ENCODE results near the gene VPS13D.

VPS13D gene

DNA sequence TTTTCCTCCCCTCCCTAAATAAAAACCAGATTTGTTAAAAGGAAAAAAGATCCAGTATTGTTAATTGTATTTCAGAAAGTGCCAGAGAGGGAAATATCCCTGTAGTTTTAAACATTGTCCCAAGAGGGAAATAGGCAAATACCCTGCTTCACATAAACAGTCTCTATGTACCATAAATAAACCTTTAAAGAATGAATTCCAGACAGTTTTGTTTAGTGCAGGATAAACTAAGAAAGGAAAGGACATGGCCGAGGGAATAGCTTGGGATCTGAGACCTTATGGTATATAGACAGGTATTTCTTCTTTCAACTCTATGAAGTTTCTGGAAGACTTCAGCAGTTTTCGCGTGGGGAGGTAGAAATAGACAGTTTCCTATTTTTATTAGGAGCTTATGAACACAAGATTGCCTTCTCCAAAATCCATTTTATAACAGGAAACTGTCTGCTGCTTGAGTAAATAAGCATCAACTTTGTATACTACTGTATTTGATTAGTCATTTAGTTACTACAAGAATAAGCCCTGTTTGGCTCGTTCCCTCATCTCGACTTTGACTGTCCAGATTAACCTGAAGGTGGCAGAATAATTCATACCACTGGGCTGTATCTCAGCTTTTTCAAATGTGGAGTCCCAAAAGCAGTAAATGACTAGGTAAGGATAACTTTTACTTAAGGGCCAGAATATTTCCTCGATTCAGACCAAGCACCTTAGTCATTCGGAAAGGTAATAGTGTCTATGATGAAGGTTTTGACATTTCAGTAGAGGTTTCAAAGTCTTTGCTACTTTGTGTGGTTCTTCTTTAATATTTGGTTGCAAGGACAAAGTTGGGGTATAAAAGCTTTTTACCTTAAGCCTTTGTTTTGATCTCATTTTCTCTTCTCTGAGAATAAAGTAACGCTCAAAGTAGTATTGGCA, 177.5 kb downstream of the VPS13D start:
- DNase-seq, result no peak

DNA sequence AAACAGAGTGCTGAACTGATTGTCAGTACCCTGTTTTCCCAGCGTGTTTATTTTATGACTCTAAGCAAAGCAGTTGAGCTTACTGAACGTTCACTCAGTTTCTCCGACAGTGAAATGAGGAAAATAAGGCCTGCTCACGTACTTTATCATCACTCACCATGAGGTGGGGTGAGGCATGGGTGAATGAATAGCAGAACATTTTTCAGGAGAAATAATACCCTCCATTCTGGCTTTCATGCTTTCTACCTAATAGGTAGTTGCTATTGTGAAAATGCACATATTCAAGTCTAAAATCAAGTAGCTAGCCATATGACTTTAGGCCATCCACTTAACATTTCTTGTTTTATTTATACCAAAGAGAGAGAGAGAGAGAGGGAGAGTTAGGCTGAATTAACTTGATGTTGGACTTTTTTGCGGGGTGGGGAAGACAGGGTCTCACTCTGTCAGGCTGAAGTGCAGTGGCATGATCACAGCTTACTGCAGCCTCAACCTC, 178.2 kb downstream of the VPS13D start:
- no peak for DNase-seq

DNA sequence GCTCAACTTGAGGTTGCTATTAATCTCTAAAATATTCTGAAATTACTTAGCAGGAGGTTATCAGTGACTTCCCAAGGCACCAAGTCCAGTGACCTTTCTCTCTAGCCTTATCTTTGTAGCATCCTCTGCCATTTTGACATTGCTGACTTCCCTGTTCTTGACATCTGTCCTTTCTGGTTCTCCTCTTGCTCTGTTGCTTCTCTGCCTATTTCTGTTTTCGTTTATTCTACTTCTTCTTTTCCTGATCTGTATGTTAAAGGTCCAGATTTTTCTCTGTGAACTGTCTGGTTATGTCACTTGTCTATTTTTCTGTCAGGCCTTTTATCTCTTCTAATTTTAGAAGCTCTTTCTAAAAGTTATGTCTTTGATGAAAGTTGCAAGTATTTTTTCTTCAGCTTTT, 178.8 kb downstream of the VPS13D start:
- DNase-seq, result no peak

DNA sequence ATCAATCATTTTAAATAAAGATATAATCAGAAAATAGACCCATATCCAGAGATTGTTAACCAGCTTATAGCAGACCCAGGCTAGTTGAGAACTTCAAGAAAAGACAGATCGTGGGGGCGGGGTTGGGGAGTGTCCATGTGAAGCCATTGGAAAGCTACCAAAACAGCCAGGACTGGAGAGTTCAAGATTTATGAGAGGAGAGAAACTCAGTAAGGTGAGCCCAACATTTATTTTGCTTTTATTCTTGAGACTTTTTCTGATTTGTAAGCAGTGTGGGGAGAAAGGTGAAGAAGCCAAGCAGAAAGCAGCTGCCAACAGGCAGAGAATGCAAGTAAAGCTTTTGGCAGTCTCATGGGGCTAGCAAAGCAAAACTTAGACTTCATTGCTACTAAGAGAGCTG, 179.9 kb downstream of the VPS13D start:
- no peak for DNase-seq

DNA sequence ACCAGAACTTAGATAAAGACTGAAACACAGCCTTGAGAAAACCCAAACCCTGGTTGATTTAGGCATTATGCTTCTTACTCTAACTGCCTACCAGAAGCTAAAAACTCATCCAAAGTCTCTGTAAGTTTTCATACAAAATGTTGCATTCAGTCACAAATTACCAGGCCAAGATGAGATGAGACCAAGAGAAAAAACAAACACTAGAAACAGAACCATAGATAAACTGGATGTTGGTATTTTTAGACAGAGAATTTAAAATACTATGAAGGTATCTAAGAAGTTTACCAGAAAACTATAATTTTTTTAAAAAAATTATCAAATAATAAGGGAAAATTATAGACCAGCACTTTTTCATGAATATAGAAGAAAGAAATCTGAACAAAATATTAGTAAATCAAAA, 180.5 kb downstream of the VPS13D start:
- DNase-seq, result no peak

DNA sequence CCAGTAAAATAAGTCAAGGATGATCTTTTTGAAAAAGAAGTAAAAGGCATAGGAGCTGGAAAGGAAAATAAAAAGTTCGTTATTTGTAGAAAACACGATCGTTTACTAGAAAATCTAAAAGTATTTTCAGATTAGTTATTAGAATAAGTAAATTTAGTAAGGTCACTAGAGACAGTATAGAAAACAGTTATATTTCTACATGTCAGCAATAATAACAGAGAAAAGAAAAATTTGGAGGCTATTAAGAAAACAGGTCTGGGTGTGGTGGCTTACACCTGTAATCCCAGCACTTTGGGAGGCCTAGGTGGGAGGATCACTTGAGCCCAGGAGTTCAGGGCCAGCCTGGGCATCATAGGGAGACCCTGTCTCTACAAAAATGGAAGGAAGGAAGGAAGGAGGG, 181.3 kb downstream of the VPS13D start:
- DNase-seq, result no peak

DNA sequence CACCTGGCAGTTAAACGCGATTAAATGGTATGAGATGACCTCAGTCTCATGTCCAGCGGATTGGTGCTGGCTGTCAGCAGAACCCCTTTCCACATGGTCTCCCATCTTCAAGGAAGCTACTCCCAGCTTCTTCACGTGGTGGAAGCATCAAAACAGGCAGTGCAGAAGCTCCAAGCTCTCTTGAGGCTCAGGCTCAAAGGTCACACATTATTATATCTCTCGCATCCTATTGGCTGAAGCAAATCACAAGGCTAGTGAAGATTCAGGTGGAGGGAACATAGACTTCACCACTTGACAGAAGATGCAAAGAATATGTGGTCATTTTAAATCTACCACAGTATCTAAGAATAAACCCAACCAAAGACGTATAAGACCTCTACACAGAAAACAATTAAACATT, 181.9 kb downstream of the VPS13D start:
- DNase-seq, result no peak

DNA sequence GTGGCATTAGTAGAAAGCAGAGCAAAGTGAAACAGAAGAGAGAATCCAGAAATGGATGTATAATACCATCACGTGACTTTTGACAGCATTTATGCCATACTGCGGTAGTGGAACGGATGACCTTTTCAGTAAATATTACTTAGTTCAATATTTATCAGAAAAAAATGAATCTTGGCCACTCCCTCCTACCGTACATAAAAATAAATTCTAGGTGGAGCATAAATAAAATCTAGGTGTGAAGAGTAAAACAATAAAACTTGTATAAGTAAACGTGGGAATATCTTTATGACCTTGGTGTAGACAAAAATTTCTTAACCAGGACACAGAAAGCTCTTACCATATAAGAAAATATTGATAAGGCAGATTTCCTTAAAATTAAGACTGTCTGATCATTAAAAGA, 182.6 kb downstream of the VPS13D start:
- DNase-seq, result no peak

DNA sequence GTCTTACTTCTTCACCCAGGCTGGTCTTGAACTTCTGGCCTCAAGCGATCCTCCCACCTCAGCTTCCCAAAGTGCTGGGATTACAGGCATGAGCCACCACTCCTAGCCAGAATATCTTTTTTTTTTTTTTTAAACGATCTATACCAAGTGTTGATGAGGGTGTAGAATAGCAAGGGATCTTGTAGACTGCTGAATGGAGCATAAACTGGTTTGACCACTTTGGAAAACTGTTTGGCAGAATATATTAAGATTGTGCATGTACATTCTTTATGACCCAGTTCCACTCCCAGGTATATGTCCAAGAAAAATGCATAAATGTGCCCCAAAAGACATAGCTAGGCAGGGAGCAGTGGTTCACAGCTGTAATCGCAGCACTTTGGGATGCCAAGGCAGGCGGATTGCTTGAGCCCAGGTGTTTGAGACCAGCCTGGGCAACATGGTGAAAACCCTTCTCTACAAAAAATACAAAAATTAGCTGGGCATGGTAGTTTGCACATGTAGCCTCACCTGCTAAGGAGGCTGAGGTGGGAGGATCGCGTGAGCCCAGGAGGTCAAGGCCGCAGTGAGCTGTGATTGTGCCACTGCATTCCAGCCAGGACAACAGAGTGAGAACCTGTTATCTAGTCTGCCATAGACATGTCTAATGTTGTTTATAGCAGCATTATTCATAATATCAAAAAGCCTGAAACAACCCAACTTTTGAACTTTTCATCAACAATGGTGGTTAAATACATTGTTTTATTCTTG, 184.0 kb downstream of the VPS13D start:
- no peak for DNase-seq

DNA sequence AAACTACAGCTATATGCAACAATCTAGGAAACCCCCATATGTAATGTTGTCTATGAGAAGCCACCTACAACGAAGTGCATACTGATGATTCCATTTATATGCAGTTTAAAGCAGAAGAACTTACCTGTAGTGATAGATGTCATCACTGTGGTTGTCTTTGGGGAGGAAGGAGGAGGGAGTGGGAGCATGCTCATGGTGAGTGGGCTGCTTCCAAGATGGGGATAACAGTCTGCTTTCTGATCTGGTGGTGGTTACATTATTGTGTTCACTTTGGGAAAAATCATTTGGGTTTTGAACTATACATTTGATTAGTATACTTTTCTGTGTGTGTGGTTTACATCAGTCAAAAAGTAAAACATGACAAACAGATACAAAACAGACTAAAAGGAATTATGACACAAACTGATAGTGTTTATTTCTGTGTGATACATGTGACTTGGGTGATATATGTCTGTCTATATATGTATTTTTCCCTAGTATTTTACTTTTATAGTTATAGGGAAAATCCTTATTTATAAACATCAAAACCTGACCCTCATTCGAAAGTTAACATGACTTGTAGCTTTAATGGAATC, 184.7 kb downstream of the VPS13D start:
- no peak for DNase-seq

DNA sequence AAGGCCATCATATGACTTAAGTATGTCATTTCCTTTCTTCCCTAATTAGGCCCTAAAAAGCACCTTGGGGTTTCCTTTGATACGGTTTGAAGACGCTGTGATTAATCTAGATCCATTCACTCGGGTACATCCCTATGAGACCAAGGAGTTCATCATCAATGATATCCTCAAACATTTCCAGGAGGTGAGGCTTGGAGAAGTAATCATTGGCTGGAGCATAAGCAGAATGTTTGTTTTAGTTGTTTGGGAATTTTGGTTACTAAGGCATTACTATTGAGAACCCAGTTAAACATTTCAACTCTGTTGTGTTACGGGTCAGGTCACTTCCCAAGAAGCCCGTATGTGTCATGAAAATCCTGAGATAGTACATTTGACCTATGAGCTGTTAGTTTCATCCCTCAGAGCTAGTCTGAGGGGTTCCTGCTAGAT, 185.2 kb downstream of the VPS13D start:
- no peak for DNase-seq

DNA sequence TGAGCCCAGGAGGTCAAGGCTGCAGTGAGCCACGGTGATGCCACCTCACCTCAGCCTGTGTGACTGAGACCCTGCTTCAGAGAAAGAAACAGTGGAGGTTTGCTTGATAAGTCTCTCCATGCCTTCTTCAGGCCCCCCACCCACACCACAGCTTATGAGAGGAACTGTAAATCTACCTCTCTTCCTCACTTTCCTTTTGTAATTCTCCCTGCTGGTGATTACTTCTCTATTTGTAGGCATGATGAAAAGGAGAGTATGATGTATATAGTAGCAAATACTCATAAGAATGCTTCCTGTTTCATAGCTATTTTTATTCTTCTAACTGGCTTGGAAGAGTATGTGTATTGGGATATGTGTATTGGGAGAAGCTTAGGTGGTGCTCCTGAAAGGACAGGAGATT, 186.3 kb downstream of the VPS13D start:
- no peak for DNase-seq

DNA sequence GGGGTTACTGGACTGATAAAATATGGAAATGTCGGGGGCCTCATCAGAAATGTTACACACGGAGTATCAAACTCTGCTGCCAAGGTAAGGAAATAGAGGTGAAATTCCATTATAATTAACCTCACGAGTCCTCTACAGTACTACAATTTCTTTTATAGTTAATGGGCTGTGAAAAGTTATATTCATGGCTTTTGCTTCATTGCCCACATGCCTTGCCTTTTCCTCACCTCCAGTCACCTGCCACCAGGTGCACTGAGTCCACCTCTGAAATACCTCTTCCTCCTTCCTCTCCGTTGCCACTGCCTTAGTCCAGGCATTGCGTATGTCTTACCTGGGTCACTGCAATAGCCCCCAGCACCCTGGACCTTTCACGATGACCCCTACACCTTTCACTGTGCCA, 186.9 kb downstream of the VPS13D start:
- no peak for DNase-seq

DNA sequence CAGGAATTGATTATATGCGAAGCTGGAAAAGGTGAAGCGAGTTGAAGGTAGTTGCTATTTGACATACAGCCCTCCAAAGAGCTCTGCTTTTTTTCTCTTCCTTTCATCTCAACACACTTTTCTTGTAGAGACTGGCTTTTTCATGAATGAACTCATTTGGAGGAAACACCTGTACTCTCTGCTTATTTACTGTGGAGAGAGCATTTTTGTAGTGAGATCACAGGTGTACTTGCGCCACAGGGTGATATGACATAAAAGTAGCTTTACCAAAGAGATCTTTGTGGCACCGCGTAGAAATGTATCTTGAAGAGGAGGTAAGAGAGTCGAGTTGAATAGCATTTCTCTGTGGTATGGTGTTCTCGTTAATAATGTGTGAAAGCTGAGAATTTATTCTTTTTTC, 187.6 kb downstream of the VPS13D start:
- DNase-seq, result no peak

DNA sequence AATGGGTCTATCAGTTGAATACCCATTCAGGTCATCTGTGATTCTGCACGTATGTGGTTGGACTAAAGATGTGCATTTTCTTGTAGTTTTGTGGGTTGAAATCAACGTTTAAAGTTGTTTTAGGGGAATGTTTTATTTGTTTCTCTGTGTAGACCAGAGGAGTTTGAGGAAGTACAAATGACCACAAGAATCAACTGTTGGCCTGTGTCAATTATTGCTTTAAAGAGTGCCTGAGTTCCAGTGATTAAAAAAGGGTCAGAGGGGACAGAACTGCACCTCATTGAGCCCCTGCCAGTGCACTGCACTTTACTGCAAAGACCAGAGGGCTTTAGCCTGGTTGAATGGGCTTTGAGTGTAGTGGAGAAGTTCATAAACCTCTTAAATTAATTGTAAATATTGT, 190.3 kb downstream of the VPS13D start:
- no peak for DNase-seq

DNA sequence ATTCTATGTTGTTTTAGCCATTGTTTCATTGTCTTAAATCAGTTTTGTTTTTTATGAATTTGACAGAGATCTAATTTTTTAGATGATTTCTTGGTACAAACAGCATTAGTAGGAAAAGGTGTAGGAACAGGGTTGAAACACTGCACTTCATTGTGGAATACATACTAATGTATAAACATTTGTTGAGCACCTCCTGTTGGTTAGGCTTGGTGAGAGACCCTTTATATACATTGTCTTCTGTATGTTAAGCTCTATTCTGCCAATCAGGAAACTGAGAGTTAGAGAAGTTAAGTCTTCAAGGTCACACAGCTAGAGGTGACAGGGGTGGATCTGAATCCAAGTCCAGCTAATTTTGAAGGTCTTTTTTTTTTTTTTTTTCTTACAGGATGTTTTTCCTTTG, 192.7 kb downstream of the VPS13D start:
- no peak for DNase-seq

DNA sequence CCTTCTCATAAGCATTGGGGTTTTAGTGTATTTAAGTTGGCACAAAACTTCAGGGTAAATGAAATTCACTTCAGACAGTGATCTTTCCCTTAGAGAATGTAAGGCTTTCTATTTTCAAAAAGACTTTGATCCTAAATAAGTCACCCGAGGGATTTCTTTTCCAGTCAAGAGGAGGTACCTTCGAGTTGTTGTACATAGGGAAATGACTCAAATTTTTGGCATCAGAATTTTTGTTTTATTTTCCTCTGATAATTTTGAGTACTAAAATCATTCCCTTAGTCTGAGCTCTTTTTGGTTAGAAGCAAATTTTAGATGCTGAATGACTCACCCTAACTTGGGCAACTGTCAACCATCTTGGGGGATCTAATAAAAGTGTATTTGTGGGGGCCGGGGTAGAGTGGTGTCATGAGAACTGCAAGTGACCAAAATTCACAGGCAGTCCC, 194.3 kb downstream of the VPS13D start:
- DNase-seq, result no peak

DNA sequence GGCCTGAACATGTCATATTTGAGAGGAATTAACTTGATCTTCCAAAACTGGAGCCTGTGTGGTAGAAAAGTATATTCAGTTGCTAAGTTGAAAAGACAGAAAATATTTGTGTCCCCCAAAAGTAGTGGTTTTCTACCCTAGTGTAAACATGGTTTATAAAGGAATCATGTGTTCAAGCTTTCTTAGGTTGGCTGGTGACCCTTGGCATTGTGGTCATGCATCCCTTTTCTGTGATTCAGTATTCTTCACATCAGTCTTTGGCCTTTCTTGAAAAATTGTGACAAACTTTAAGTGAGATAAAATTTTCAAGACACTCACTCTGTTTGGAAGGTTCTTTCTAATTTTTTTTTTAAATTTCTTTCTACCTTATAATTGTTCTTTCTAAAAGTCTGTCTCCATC, 195.0 kb downstream of the VPS13D start:
- DNase-seq, result no peak

DNA sequence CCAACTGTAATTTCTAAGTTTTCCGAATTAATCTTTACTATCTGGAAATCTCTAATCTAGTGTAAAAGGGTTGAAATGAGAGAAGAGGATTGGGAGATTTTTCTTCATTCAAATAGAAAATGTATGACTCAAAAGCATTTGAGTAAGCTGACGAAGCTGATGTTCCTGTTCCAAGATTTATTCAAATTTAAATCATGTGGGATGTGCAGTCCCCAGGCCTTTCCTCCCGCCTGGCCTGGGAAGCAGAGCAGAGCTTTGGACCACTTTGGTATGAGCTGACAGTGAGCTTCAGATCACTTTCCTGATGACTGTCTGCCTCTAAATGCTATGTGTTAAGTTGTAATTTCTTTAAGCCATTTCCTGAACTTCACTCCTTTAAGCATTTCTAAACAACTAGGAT, 196.2 kb downstream of the VPS13D start:
- no peak for DNase-seq

DNA sequence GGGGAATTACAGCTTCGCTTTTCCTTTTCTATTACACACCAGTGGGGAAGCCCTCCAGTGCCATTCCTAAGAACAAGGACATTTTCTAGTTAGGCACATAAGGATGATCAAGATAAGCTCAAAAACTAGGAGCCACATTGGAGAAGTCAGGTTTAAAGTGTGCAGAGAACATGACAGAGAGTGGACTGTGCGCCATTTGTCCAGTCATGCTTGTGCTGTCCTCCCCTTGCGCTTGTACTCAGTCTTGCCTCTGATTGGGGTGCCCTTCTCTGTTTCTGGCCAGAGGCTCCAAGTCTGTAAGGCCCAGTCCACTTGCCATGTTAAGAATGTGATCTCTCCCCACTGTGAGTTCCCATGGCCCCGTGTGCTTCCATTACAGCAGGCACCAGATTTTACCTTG, 198.5 kb downstream of the VPS13D start:
- DNase-seq, result no peak

DNA sequence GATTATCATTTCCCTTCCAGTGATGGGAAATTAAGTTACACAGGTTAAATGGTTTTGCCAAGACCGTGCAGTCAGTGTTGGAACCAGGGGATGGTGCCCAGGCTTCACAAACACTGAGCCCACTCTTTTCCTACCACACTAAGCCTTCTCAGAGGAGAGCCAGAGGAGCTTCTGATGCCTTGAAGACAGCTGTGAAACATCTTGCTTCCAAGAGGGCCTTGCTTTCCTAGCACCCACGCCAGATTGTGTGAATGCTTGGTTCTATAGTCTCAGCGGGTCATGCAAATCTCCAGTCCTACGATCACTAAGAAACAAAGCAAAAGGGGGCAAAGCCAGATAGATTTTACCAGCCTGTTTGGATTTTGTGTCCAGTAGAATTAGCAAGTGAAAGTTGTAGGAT, 200.7 kb downstream of the VPS13D start:
- DNase-seq, result no peak

DNA sequence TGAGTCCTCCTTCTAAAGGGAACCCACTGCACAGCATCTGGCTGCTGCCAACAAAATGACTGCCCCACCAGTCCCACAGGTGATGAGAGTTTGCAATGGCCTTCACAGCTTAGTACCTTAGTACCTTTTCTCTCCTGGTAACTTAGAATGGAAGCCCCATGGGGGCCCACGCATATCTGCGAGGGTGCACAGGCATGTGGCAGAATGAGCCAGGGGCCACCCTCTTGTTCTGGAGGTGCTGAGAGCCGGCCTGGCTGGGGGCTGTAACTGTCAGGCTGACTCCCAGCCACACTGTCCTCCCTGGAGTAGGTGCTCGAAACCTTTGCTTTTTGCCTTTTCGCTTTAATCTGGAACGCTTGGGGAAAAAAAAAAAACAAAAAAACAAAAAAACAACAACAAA, 203.1 kb downstream of the VPS13D start:
- DNase-seq, result no peak

DNA sequence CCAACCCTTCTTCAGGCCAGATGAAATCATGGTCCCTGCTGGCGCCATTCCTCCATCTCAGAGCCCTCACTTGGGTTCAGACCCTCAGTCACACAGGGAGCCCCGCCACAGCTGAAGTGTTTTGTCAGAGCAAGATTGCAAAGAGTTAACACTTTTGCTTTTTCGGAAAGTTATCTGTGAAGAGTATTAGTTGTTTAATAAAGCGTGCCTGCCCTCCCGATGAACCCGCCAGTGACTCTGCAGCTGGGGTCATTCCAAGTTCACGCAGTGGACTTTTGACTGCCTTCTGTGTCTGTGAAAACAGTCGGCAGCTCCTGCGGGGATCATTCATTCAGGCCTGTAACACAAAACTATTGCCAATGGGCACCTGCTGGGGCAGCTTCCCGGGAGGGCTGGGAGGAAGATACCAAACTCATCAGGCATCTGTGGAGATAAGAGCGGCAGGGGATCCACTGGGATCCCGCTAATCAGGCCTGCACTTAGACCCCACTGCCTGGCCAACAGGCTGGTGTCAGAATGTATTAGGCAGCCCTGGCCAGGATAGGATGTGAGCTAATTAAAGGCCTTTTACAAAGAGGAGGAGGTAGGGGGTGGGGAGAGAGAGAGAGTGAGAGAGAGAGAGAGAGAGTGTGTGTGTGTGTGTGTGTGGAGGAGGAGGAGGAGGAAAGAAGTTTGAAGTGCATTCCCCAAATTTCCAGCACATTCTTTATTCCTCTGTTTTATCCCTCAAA, 203.7 kb downstream of the VPS13D start:
- DNase-seq, result no peak

Measured in NCI-H2227 treated with DMSO at 0.1 percent for 48 hours (cell line).